Coronary artery (tissue), 2 donors: ENCODE results near the gene FREY1.

Experiments
- DNase-seq: peaks from one replicate; pipeline ENCODE4 v3.0.0-alpha.2; 2017; ENCODE audit warnings: low spot score
- H3K27ac ChIP-seq, 2 donors: fragments of 200-600 bp; sonication (generic); one replicate each; pipeline ENCODE4 v1.5.1; 2016 to 2019
- H3K4me3 ChIP-seq: fragments of 200-600 bp; sonication (generic); 2 replicates; pipeline ENCODE4 v1.5.1; 2016; ENCODE audit warnings: mild to moderate bottlenecking, moderate library complexity
- CTCF ChIP-seq: fragments of 200-600 bp; sonication (generic); IDR thresholded peaks from one replicate; pipeline ENCODE4 v1.5.1; 2019; ENCODE audit warnings: antibody characterized with exemption

FREY1 gene

GRCh38 chr11:45879803-45880686 is 27.0 kb downstream of the FREY1 start:
- no peak overlapping the region for H3K4me3 ChIP-seq
- no peak for TF ChIP-seq CTCF
- DNase-seq: no peak
- no peak overlapping the region for H3K27ac ChIP-seq

GRCh38 chr11:45877845-45878244 is 29.2 kb downstream of the FREY1 start:
- DNase-seq: no peak

GRCh38 chr11:45877221-45877620 is 29.9 kb downstream of the FREY1 start:
- Histone ChIP-seq H3K27ac (no peak overlapping the region), H3K4me3 (no peak overlapping the region)
- no peak for TF ChIP-seq CTCF
- DNase-seq: no peak

More at GRCh38 chr11:45877845-45878244, 29.2 kb downstream of the FREY1 start:
- Histone ChIP-seq H3K4me3 (no peak overlapping the region), H3K27ac (no peak overlapping the region)
- TF ChIP-seq CTCF: no peak

- H3K4me3 ChIP-seq: no peak overlapping the region
- no peak for DNase-seq
- no peak for TF ChIP-seq CTCF
- no peak overlapping the region for H3K27ac ChIP-seq
Observed at GRCh38 chr11:45876401-45876800, 30.7 kb downstream of the FREY1 start.

GRCh38 chr11:45872651-45873356 is 34.3 kb downstream of the FREY1 start:
- no peak for DNase-seq
- H3K27ac ChIP-seq: no peak overlapping the region
- H3K4me3 ChIP-seq: no peak overlapping the region
- peak; percentile 54 for TF ChIP-seq CTCF

- no peak for TF ChIP-seq CTCF
- DNase-seq: no peak
- H3K27ac ChIP-seq: no peak overlapping the region
- no peak overlapping the region for H3K4me3 ChIP-seq
Observed at GRCh38 chr11:45871638-45872037, 35.4 kb downstream of the FREY1 start.
